ENCODE data around the gene RANBP17.
"Not testable (repeated sequence)": the region's sequence is repeated elsewhere in the genome, so short reads cannot be mapped to it uniquely, and the experiment has no call there.

Gene RANBP17

DNA sequence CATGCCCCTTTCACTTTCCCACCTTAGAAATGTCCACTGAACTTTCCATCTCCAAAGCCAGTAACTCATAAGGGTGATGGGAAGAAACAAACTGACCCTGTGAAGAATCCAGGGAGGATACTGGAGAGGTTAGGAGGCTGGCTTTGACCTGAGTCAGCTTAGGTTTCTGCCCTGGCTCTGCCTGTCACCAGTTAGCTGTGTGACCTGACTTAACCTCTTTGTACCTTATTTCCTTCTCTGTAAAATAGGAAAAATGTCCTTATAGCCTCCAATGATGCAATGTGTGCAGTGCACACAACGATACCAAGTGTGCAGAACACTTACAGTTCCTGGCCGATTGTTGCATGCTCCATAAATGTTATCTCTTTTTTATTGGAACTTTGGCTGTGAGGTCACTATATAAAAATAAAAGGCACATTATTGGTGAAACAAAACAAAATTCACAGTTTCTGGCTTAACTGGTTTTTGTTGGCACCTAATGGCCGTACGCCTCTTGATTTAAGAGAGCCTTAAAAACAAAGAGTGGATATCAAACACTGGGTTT, 40.5 kb upstream of the RANBP17 start:
- Histone ChIP-seq H3K4me3 (ENCODE audit: severe bottlenecking) (no peak overlapping the region), H3K27me3 (ENCODE audit: insufficient read depth, poor library complexity, severe bottlenecking) (peaks cover 4% of the 10 kb centered on the region), H3K36me3 (ENCODE audit: low read depth) (no peaks in the 10 kb centered on the region), H3K4me1 (ENCODE audit: insufficient read depth, poor library complexity, severe bottlenecking) (no peaks in the 10 kb centered on the region), H3K9me3 (ENCODE audit: severe bottlenecking) (no peaks in the 10 kb centered on the region), H3K27ac (ENCODE audit: poor library complexity, severe bottlenecking) (no peak overlapping the region)
- ATAC-seq (ENCODE audit: low read depth) (no peak), DNase-seq (ENCODE audit: low spot score) (no peak)
- TF ChIP-seq, protein P1, sequence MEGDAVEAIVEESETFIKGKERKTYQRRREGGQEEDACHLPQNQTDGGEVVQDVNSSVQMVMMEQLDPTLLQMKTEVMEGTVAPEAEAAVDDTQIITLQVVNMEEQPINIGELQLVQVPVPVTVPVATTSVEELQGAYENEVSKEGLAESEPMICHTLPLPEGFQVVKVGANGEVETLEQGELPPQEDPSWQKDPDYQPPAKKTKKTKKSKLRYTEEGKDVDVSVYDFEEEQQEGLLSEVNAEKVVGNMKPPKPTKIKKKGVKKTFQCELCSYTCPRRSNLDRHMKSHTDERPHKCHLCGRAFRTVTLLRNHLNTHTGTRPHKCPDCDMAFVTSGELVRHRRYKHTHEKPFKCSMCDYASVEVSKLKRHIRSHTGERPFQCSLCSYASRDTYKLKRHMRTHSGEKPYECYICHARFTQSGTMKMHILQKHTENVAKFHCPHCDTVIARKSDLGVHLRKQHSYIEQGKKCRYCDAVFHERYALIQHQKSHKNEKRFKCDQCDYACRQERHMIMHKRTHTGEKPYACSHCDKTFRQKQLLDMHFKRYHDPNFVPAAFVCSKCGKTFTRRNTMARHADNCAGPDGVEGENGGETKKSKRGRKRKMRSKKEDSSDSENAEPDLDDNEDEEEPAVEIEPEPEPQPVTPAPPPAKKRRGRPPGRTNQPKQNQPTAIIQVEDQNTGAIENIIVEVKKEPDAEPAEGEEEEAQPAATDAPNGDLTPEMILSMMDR (IDR thresholded peaks at IDR 0.05; ENCODE audit: poor library complexity, severe bottlenecking): no peak

GRCh38 chr5:170826117-170826516, 35.7 kb upstream of the RANBP17 start:
- H3K4me3 ChIP-seq (ENCODE audit: severe bottlenecking): no peak overlapping the region
- H3K27ac ChIP-seq (ENCODE audit: poor library complexity, severe bottlenecking): no peak overlapping the region
- DNase-seq (ENCODE audit: low spot score): no peak
- no peaks in the 10 kb centered on the region for H3K4me1 ChIP-seq (ENCODE audit: insufficient read depth, poor library complexity, severe bottlenecking)
- ATAC-seq (ENCODE audit: low read depth): no peak
- H3K9me3 ChIP-seq (ENCODE audit: severe bottlenecking): no peaks in the 10 kb centered on the region
- no peaks in the 10 kb centered on the region for H3K36me3 ChIP-seq (ENCODE audit: low read depth)
- peaks cover 4% of the 10 kb centered on the region for H3K27me3 ChIP-seq (ENCODE audit: insufficient read depth, poor library complexity, severe bottlenecking)
- TF ChIP-seq, protein P1 (IDR thresholded peaks at IDR 0.05; ENCODE audit: poor library complexity, severe bottlenecking): no peak

- TF ChIP-seq, protein P1 (IDR thresholded peaks at IDR 0.05; ENCODE audit: poor library complexity, severe bottlenecking): no peak
- no peak overlapping the region for H3K27ac ChIP-seq (ENCODE audit: poor library complexity, severe bottlenecking)
- DNase-seq (ENCODE audit: low spot score) (no peak), ATAC-seq (ENCODE audit: low read depth) (no peak)
- no peaks in the 10 kb centered on the region for H3K4me1 ChIP-seq (ENCODE audit: insufficient read depth, poor library complexity, severe bottlenecking)
- no peaks in the 10 kb centered on the region for H3K9me3 ChIP-seq (ENCODE audit: severe bottlenecking)
- H3K4me3 ChIP-seq (ENCODE audit: severe bottlenecking): no peak overlapping the region
- peaks cover 9% of the 10 kb centered on the region for H3K27me3 ChIP-seq (ENCODE audit: insufficient read depth, poor library complexity, severe bottlenecking)
- no peaks in the 10 kb centered on the region for H3K36me3 ChIP-seq (ENCODE audit: low read depth)
These were observed 29.6 kb upstream of the RANBP17 start for GRCh38 chr5:170832241-170832640.

GRCh38 chr5:170833981-170834380, 27.8 kb upstream of the RANBP17 start:
- H3K9me3 ChIP-seq (ENCODE audit: severe bottlenecking); DNase-seq (ENCODE audit: low spot score); ATAC-seq (ENCODE audit: low read depth); H3K27ac ChIP-seq (ENCODE audit: poor library complexity, severe bottlenecking); H3K4me1 ChIP-seq (ENCODE audit: insufficient read depth, poor library complexity, severe bottlenecking); H3K27me3 ChIP-seq (ENCODE audit: insufficient read depth, poor library complexity, severe bottlenecking); H3K4me3 ChIP-seq (ENCODE audit: severe bottlenecking); H3K36me3 ChIP-seq (ENCODE audit: low read depth): not testable (repeated sequence)

- H3K27ac ChIP-seq (ENCODE audit: poor library complexity, severe bottlenecking): no peak overlapping the region
- no peak for DNase-seq (ENCODE audit: low spot score)
- no peaks in the 10 kb centered on the region for H3K4me1 ChIP-seq (ENCODE audit: insufficient read depth, poor library complexity, severe bottlenecking)
- TF ChIP-seq, protein P1 (IDR thresholded peaks at IDR 0.05; ENCODE audit: poor library complexity, severe bottlenecking): no peak
- H3K27me3 ChIP-seq (ENCODE audit: insufficient read depth, poor library complexity, severe bottlenecking): peaks cover 9% of the 10 kb centered on the region
- ATAC-seq (ENCODE audit: low read depth): no peak
- no peak overlapping the region for H3K4me3 ChIP-seq (ENCODE audit: severe bottlenecking)
- no peaks in the 10 kb centered on the region for H3K9me3 ChIP-seq (ENCODE audit: severe bottlenecking)
- H3K36me3 ChIP-seq (ENCODE audit: low read depth): no peaks in the 10 kb centered on the region
These were observed 25.6 kb upstream of the RANBP17 start for GRCh38 chr5:170836226-170836625.

Data from RWPE2 (cell line).